Measurements from ENCODE around the gene NOX5. TPM values are rescaled to one million over a fixed set of nuclear protein-coding genes. Genes with fewer than 3 reads are reported as not detected.

The NOX5 gene
- total and polyA plus RNA-seq, 10 of the 15 experiments (the other 5 are each of a cell fraction or from before 2014, with no cell fraction given), result not detected

DNA sequence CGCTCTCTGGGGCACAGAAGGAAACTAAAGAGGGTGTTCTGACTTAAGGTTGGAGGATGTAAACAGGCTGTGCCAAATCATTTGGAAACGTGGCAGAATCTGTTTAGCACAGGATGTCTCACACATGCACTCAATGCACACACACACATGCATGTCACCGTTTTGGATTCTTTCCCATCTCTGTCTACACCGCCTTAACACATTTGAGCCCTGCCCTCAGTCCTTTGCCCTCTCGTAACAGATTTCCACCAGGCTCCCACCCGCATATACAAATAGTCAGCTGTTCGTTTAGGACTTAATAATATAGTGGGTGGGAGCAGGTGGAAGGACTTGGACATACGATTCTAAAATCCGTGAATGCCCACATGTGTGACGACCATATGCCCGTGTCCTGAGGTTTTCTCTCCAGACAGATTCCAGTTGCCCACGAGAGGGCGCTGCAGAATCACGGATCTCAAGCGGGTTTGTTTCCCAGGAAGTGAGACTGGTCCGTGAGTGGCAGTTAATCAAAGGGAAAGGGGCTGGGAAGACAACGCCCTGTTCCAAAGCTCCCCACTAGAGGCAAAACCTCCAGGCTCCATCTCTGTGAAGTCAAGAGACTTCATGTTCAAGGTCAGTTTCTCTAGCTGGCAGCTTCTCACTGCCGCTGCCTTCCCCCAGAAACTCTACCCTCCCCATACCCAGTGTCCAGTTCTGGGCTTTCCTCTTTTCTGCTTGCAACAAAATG is 44.5 kb downstream of the NOX5 start (continued):
- TF ChIP-seq, protein P1, sequence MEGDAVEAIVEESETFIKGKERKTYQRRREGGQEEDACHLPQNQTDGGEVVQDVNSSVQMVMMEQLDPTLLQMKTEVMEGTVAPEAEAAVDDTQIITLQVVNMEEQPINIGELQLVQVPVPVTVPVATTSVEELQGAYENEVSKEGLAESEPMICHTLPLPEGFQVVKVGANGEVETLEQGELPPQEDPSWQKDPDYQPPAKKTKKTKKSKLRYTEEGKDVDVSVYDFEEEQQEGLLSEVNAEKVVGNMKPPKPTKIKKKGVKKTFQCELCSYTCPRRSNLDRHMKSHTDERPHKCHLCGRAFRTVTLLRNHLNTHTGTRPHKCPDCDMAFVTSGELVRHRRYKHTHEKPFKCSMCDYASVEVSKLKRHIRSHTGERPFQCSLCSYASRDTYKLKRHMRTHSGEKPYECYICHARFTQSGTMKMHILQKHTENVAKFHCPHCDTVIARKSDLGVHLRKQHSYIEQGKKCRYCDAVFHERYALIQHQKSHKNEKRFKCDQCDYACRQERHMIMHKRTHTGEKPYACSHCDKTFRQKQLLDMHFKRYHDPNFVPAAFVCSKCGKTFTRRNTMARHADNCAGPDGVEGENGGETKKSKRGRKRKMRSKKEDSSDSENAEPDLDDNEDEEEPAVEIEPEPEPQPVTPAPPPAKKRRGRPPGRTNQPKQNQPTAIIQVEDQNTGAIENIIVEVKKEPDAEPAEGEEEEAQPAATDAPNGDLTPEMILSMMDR (IDR thresholded peaks at IDR 0.05 in 2 of 3, conservative IDR thresholded peaks at IDR 0.05 in 1 of 3; ENCODE audit: control insufficient read depth in 2 of 3, extremely low read depth in 1 of 3, insufficient read depth in 1 of 3, low read depth in 3 of 3, low read length in 3 of 3), result peak; percentile 69 to 89 (median 79); a peak in 5 of 6 replicates
- TF ChIP-seq MXI1 (IDR thresholded peaks at IDR 0.05; ENCODE audit: low read depth, low read length) (no peak), CBX5 (IDR thresholded peaks at IDR 0.05; ENCODE audit: low read depth) (no peak), CHD1 (IDR thresholded peaks at IDR 0.05; ENCODE audit: low read depth, low read length) (no peak), SMAD5 (IDR thresholded peaks at IDR 0.05; ENCODE audit: low read depth) (no peak), NBN (IDR thresholded peaks at IDR 0.05) (no peak), FOXK2 (IDR thresholded peaks at IDR 0.05) (no peak), EGR1 (IDR thresholded peaks at IDR 0.05; ENCODE audit: borderline replicate concordance in 1 of 2, low read depth in 2 of 2, low read length in 2 of 2) (no peak), TCF7 (IDR thresholded peaks at IDR 0.05; ENCODE audit: borderline replicate concordance) (no peak), RUNX3 (IDR thresholded peaks at IDR 0.05; ENCODE audit: low read length) (no peak), NR2C2 (IDR thresholded peaks at IDR 0.05; ENCODE audit: borderline replicate concordance, control insufficient read depth, insufficient read length, low read depth) (no peak), TCF12 (IDR thresholded peaks at IDR 0.05; ENCODE audit: low read depth, low read length) (no peak), MEF2A (IDR thresholded peaks at IDR 0.05; ENCODE audit: insufficient read depth, low read depth, low read length) (no peak), SPI1 (IDR thresholded peaks at IDR 0.05; ENCODE audit: borderline replicate concordance, insufficient read depth, low read depth, low read length) (no peak), TARDBP (IDR thresholded peaks at IDR 0.05; ENCODE audit: borderline replicate concordance) (no peak), GABPA (IDR thresholded peaks at IDR 0.05; ENCODE audit: low read depth) (no peak), HDGF (IDR thresholded peaks at IDR 0.05) (no peak), IRF4 (IDR thresholded peaks at IDR 0.05; ENCODE audit: low read depth, low read length) (peak; percentile 41; the same call in 1 of the 2 replicates), NKRF (conservative IDR thresholded peaks at IDR 0.05) (no peak), BCLAF1 (IDR thresholded peaks at IDR 0.05) (no peak), FOS (IDR thresholded peaks at IDR 0.05; ENCODE audit: borderline replicate concordance, extremely low read depth, insufficient read length) (no peak), KDM1A (IDR thresholded peaks at IDR 0.05; ENCODE audit: borderline replicate concordance) (no peak)
- TF ChIP-seq, protein P2, sequence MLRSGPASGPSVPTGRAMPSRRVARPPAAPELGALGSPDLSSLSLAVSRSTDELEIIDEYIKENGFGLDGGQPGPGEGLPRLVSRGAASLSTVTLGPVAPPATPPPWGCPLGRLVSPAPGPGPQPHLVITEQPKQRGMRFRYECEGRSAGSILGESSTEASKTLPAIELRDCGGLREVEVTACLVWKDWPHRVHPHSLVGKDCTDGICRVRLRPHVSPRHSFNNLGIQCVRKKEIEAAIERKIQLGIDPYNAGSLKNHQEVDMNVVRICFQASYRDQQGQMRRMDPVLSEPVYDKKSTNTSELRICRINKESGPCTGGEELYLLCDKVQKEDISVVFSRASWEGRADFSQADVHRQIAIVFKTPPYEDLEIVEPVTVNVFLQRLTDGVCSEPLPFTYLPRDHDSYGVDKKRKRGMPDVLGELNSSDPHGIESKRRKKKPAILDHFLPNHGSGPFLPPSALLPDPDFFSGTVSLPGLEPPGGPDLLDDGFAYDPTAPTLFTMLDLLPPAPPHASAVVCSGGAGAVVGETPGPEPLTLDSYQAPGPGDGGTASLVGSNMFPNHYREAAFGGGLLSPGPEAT (IDR thresholded peaks at IDR 0.05; ENCODE audit: low read depth), result no peak
